Thoracic aorta endothelial cell (primary cell): Measurements from ENCODE around the gene TMSB15A. TPM values are rescaled to one million over a fixed set of nuclear protein-coding genes. Genes with fewer than 3 reads are reported as not detected.

Experiments
- total RNA-seq: library from RNA; depleted of rRNA; stranded (reverse); fragments of >200 nt; gene quantifications from 2 replicates; pipeline ENCODE4 v1.2.3, GENCODE V29; 2012

The TMSB15A gene
- 5.9 and 6.0 TPM in 2 replicates for total RNA-seq

GRCh38 chrX:102515975-102516941 is at the start of gene TMSB15A:
TMSB15A (minus strand) TSS chrX:102516739.

GRCh38 chrX:102471762-102472220 is 44.7 kb downstream of the TMSB15A start, which contains the start of gene TCP11X2:
TCP11X2 (minus strand) TSS chrX:102471812.

Other genes with a start within 250 kb of the TMSB15A start
- not detected in 2 replicates for gene NXF2B, start 76.7 kb downstream of the TMSB15A start, total RNA-seq
- not detected in 2 replicates for gene TCP11X2, start 44.9 kb downstream of the TMSB15A start, total RNA-seq
- gene ARMCX5, start 82.8 kb upstream of the TMSB15A start, total RNA-seq: 16.2 and 16.4 TPM in 2 replicates
- gene GPRASP1, start 134.7 kb upstream of the TMSB15A start, total RNA-seq: 1.9 and 2.4 TPM in 2 replicates
- 14.5 and 19.5 TPM in 2 replicates for gene GPRASP2, start 195.7 kb upstream of the TMSB15A start, total RNA-seq
- 11.4 and 12.0 TPM in 2 replicates for gene GPRASP3, start 204.0 kb upstream of the TMSB15A start, total RNA-seq